Activated CD8-positive, alpha-beta memory T cell treated with anti-CD3 and anti-CD28 coated beads, Interleukin-2, amount 50 U/mL, for 1 hour (primary cell): Measurements from ENCODE around the gene SRGAP1.

Source experiments
- DNase-seq: peaks from one replicate; pipeline ENCODE4 v3.0.0-alpha.2; 2020; ENCODE audit errors: extremely low read depth

The SRGAP1 gene

GRCh38 chr12:63966606-63966975 is 122.1 kb downstream of the SRGAP1 start:
- no peak for DNase-seq

GRCh38 chr12:63967358-63968145 is 123.1 kb downstream of the SRGAP1 start:
- no peak for DNase-seq

GRCh38 chr12:63968673-63969072 is 124.2 kb downstream of the SRGAP1 start:
- no peak for DNase-seq

GRCh38 chr12:63976902-63977395 is 132.4 kb downstream of the SRGAP1 start:
- DNase-seq, result no peak

- no peak for DNase-seq
These were observed 132.9 kb downstream of the SRGAP1 start for GRCh38 chr12:63977441-63977840.

GRCh38 chr12:63978519-63978918 is 134.0 kb downstream of the SRGAP1 start:
- no peak for DNase-seq

- no peak for DNase-seq
These were observed 135.7 kb downstream of the SRGAP1 start for GRCh38 chr12:63980211-63980610.

- no peak for DNase-seq
These were observed 136.8 kb downstream of the SRGAP1 start for GRCh38 chr12:63981343-63981742.

GRCh38 chr12:63982604-63983295 is 138.2 kb downstream of the SRGAP1 start:
- no peak for DNase-seq

- DNase-seq, result no peak
These were observed 141.0 kb downstream of the SRGAP1 start for GRCh38 chr12:63985456-63985855.

- no peak for DNase-seq
These were observed 141.4 kb downstream of the SRGAP1 start for GRCh38 chr12:63985945-63986344.

GRCh38 chr12:63989301-63989845 is 144.9 kb downstream of the SRGAP1 start:
- no peak for DNase-seq

- no peak for DNase-seq
These were observed 146.5 kb downstream of the SRGAP1 start for GRCh38 chr12:63990828-63991547.

- no peak for DNase-seq
These were observed 150.2 kb downstream of the SRGAP1 start for GRCh38 chr12:63994704-63995103.

GRCh38 chr12:63995512-63995911 is 151.0 kb downstream of the SRGAP1 start:
- no peak for DNase-seq

GRCh38 chr12:63996556-63996955 is 152.1 kb downstream of the SRGAP1 start:
- no peak for DNase-seq

GRCh38 chr12:63997198-63997597 is 152.7 kb downstream of the SRGAP1 start:
- DNase-seq, result no peak

- DNase-seq, result no peak
These were observed 154.1 kb downstream of the SRGAP1 start for GRCh38 chr12:63998584-63998983.

- DNase-seq, result no peak
These were observed 155.4 kb downstream of the SRGAP1 start for GRCh38 chr12:63999853-64000252.

- DNase-seq, result no peak
These were observed 156.9 kb downstream of the SRGAP1 start for GRCh38 chr12:64001439-64001838.

GRCh38 chr12:64004641-64005040 is 160.1 kb downstream of the SRGAP1 start:
- no peak for DNase-seq

GRCh38 chr12:64006211-64006825 is 161.8 kb downstream of the SRGAP1 start:
- DNase-seq, result no peak
